GM19099 (cell line): ENCODE results near the gene ZIC2.

ENCODE experiments used
- POLR2A ChIP-seq: IDR thresholded peaks from 3 replicates; pipeline ENCODE4 v1.6.1; 2011; ENCODE audit warnings: low read depth; ENCODE audit not compliant: insufficient read length; ENCODE audit errors: extremely low read depth

ZIC2 gene

GRCh38 chr13:99993660-99994637 is 12.4 kb downstream of the ZIC2 start:
- TF ChIP-seq POLR2A, result no peak

- no peak for TF ChIP-seq POLR2A
These were observed 13.0 kb downstream of the ZIC2 start for GRCh38 chr13:99994638-99995020.

- no peak for TF ChIP-seq POLR2A
These were observed 13.6 kb downstream of the ZIC2 start for GRCh38 chr13:99995104-99995588.

- TF ChIP-seq POLR2A, result no peak
These were observed 14.2 kb downstream of the ZIC2 start for GRCh38 chr13:99995589-99996380.

- TF ChIP-seq POLR2A, result no peak
These were observed 14.9 kb downstream of the ZIC2 start for GRCh38 chr13:99996381-99996973.

- TF ChIP-seq POLR2A, result no peak
These were observed 16.2 kb downstream of the ZIC2 start for GRCh38 chr13:99997702-99998214.

GRCh38 chr13:99998261-99998660 is 16.7 kb downstream of the ZIC2 start:
- no peak for TF ChIP-seq POLR2A

GRCh38 chr13:100014621-100015020 is 33.0 kb downstream of the ZIC2 start:
- no peak for TF ChIP-seq POLR2A

- TF ChIP-seq POLR2A, result no peak
These were observed 38.3 kb downstream of the ZIC2 start for GRCh38 chr13:100019780-100020356.

- TF ChIP-seq POLR2A, result no peak
These were observed 41.2 kb downstream of the ZIC2 start for GRCh38 chr13:100022798-100023197.

GRCh38 chr13:100024023-100024422 is 42.4 kb downstream of the ZIC2 start:
- TF ChIP-seq POLR2A, result no peak

- TF ChIP-seq POLR2A, result no peak
These were observed 48.3 kb downstream of the ZIC2 start for GRCh38 chr13:100029933-100030332.

GRCh38 chr13:100035936-100036335 is 54.4 kb downstream of the ZIC2 start:
- no peak for TF ChIP-seq POLR2A
